B cell (primary cell): ENCODE results near the gene N4BP3. TPM values are rescaled to one million over a fixed set of nuclear protein-coding genes. Genes with fewer than 3 reads are reported as not detected.

ENCODE experiments used
- ATAC-seq: fragments of 200-7000 bp; cut with Tn5 transposase; one replicate; pipeline ENCODE4 v1.10.0; 2021; ENCODE audit warnings: low read depth, mild to moderate bottlenecking, moderate number of reproducible peaks, moderate library complexity
- CTCF ChIA-PET: fragments of 350-600 bp; sonication (Branson Sonifier 250); formaldehyde crosslinking; loops from one replicate; lab custom pipeline; 2021; ENCODE audit warnings: antibody characterized with exemption, inconsistent platforms; lab: Charles Lee
- POLR2A ChIA-PET: fragments of 350-600 bp; sonication (Branson Sonifier 250); formaldehyde crosslinking; loops from one replicate; lab custom pipeline; 2021; ENCODE audit warnings: antibody characterized with exemption; lab: Charles Lee
- DNase-seq: peaks from one replicate; pipeline ENCODE4 v3.0.0; 2013
- H2AFZ ChIP-seq: 2 replicates; pipeline ENCODE4 v1.6.1; 2012; ENCODE audit warnings: mild to moderate bottlenecking, low read depth, low read length; ENCODE audit not compliant: insufficient read depth, poor library complexity, severe bottlenecking
- H3K27ac ChIP-seq, 2 donors: 1 replicate in 1 of 2; 2 replicates in 1 of 2; pipeline ENCODE4 v1.5.1; 2012 to 2013; ENCODE audit warnings: low read length in 2 of 2, mild to moderate bottlenecking in 2 of 2, moderate library complexity in 1 of 2
- H3K27me3 ChIP-seq, 4 experiments: fragments of 200-600 bp in 1 of 4; sonication (generic) in 1 of 4; replicated peaks in 1 of 4; 1 replicate in 2 of 4; 2 replicates in 2 of 4; pipeline versions ENCODE4 v1.6.1 to v1.7.0; 2013 to 2016; ENCODE audit warnings: low read length in 3 of 4, mild to moderate bottlenecking in 2 of 4, mixed read lengths in 1 of 4, moderate library complexity in 1 of 4; ENCODE audit not compliant: insufficient read depth in 4 of 4, control insufficient read depth in 3 of 4; ENCODE audit errors: control extremely low read depth in 1 of 4
- H3K36me3 ChIP-seq, 2 experiments: replicated peaks in 1 of 2; 1 replicate in 1 of 2; 2 replicates in 1 of 2; pipeline versions ENCODE4 v1.6.1 to v1.7.1; 2013; ENCODE audit warnings: low read length in 1 of 2; ENCODE audit not compliant: insufficient read depth in 2 of 2, control insufficient read depth in 1 of 2; ENCODE audit errors: control extremely low read depth in 1 of 2, extremely low read depth in 1 of 2
- H3K4me1 ChIP-seq, 2 donors: fragments of 200-600 bp in 1 of 2; sonication (generic) in 1 of 2; 1 replicate in 1 of 2; 2 replicates in 1 of 2; pipeline versions ENCODE4 v1.5.1 to v1.6.1; 2013 to 2017; ENCODE audit warnings: low read length in 2 of 2; ENCODE audit not compliant: control insufficient read depth in 2 of 2, insufficient read depth in 2 of 2
- H3K4me2 ChIP-seq: replicated peaks from 2 replicates; pipeline ENCODE3; 2012; ENCODE audit warnings: mild to moderate bottlenecking, low read depth, low read length; ENCODE audit not compliant: poor library complexity, severe bottlenecking
- H3K4me3 ChIP-seq, 5 experiments: fragments of 200-600 bp in 1 of 5; sonication (generic) in 1 of 5; 1 replicate in 3 of 5; 2 replicates in 2 of 5; pipeline versions ENCODE4 v1.5.1 to v1.7.0; 2011 to 2016; ENCODE audit warnings: low read length in 4 of 5, mild to moderate bottlenecking in 4 of 5, low read depth in 2 of 5, control low read depth in 1 of 5, moderate library complexity in 1 of 5; ENCODE audit not compliant: insufficient read depth in 1 of 5; ENCODE audit errors: control extremely low read depth in 1 of 5, extremely low read depth in 1 of 5
- H3K79me2 ChIP-seq: fragments of 200-600 bp; sonication (generic); one replicate; pipeline ENCODE4 v1.6.0; 2016; ENCODE audit warnings: low read length; ENCODE audit not compliant: control insufficient read depth, insufficient read depth
- H3K9ac ChIP-seq: fragments of 200-600 bp; sonication (generic); 2 replicates; pipeline ENCODE4 v1.6.1; 2017; ENCODE audit warnings: mild to moderate bottlenecking, low read length, moderate library complexity
- H3K9me3 ChIP-seq, 3 donors: one replicate each; pipeline versions ENCODE4 v1.6.1 to v1.7.1; 2013; ENCODE audit warnings: low read length in 2 of 3; ENCODE audit not compliant: control insufficient read depth in 2 of 3, insufficient read depth in 1 of 3; ENCODE audit errors: control extremely low read depth in 1 of 3
- H4K20me1 ChIP-seq: 2 replicates; pipeline ENCODE4 v1.6.0; 2012; ENCODE audit warnings: mild to moderate bottlenecking, low read length; ENCODE audit not compliant: insufficient read depth, control insufficient read depth, poor library complexity, severe bottlenecking
- H3K27ac Mint-ChIP-seq: one replicate; pipeline ENCODE4 v1.8.0; 2021; ENCODE audit warnings: mixed read lengths
- H3K27me3 Mint-ChIP-seq: one replicate; pipeline ENCODE4 v1.8.0; 2021; ENCODE audit warnings: mixed read lengths
- H3K4me1 Mint-ChIP-seq: one replicate; pipeline ENCODE4 v1.8.0; 2021; ENCODE audit warnings: mixed read lengths
- H3K4me3 Mint-ChIP-seq: one replicate; pipeline ENCODE4 v1.8.0; 2021; ENCODE audit warnings: mixed read lengths
- H3K9me3 Mint-ChIP-seq: one replicate; pipeline ENCODE4 v1.8.0; 2022; ENCODE audit warnings: mixed read lengths; ENCODE audit not compliant: insufficient read depth
- EZH2 ChIP-seq: IDR thresholded peaks from 2 replicates; pipeline ENCODE4 v1.6.1; 2012; ENCODE audit warnings: borderline replicate concordance, low read depth, mild to moderate bottlenecking, moderate library complexity, low read length; ENCODE audit not compliant: insufficient read depth, poor library complexity, severe bottlenecking
- WGBS: methylation state at CpG from one replicate; pipeline ENCODE4 v1.1.5; 2013; ENCODE audit warnings: missing lambda C conversion rate; ENCODE audit not compliant: insufficient coverage; 5-methylcytosine and 5-hydroxymethylcytosine counted together
- intact Hi-C: fragments of 100-400 bp; cut with micrococcal nuclease; formaldehyde crosslinking; loops from one replicate; pipeline ENCODE4 v1.10.0; 2022
- polyA plus RNA-seq: library from polyadenylated mRNA; depleted of rRNA; stranded (reverse); fragments of >200 nt; gene quantifications from 2 replicates; pipeline ENCODE4 v1.2.3, GENCODE V29; 2012
- total RNA-seq, 2 donors: library from RNA; stranded (reverse); fragments of 120-200 nt in 1 of 2; gene quantifications; 1 replicate in 1 of 2; 2 replicates in 1 of 2; pipeline versions ENCODE4 v1.2.3 to v1.2.4, GENCODE V29; 2013 to 2022
- TF ChIP-seq, protein P1 (sequence below): fragments of 200-600 bp; IDR thresholded peaks from one replicate; pipeline ENCODE4 v1.8.0; 2022; ENCODE audit warnings: antibody characterized with exemption, mild to moderate bottlenecking

Gene N4BP3
- total and polyA plus RNA-seq, 2 donors (not counting 1 experiment from before 2014, with no cell fraction given) = 13.3 to 48.7 TPM

DNA sequence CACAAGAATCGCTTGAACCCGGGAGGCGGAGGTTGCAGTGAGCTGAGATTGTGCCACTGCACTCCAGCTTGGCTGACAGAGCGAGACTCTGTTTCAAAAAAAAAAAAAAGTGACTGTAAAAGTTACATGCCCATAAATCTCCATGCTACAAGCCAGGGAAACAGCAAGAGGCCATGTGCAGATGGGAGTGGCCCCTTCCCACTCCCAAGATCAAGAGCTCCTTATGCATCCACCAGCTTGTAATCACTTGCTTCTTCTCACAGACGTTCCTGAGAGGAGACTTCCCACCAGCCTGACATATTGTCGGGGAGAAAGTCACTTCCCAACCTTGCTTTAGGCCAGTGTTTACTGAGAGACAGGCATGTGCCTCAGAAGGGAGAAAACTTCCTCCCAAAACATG lies 45.6 kb upstream of the N4BP3 start:
- DNase-seq = peak; percentile 23
- Histone ChIP-seq H3K9me3 (no peaks in the 10 kb centered on the region), H3K9ac (no peak overlapping the region), H3K4me3 (peak overlapping the region in 1 of 5 experiments; percentile 28), H3K27ac (no peak overlapping the region), H3K36me3 (no peaks in the 10 kb centered on the region), H3K27me3 (peaks cover 0 to 1% (median 0%) of the 10 kb centered on the region in 4 experiments), H3K4me2 (peak overlapping the region; percentile 61), H3K79me2 (no peaks in the 10 kb centered on the region), H3K4me1 (peaks cover 26 to 27% of the 10 kb centered on the region in 2 donors), H2AFZ (no peak overlapping the region), H4K20me1 (no peaks in the 10 kb centered on the region)
- TF ChIP-seq, protein P1, sequence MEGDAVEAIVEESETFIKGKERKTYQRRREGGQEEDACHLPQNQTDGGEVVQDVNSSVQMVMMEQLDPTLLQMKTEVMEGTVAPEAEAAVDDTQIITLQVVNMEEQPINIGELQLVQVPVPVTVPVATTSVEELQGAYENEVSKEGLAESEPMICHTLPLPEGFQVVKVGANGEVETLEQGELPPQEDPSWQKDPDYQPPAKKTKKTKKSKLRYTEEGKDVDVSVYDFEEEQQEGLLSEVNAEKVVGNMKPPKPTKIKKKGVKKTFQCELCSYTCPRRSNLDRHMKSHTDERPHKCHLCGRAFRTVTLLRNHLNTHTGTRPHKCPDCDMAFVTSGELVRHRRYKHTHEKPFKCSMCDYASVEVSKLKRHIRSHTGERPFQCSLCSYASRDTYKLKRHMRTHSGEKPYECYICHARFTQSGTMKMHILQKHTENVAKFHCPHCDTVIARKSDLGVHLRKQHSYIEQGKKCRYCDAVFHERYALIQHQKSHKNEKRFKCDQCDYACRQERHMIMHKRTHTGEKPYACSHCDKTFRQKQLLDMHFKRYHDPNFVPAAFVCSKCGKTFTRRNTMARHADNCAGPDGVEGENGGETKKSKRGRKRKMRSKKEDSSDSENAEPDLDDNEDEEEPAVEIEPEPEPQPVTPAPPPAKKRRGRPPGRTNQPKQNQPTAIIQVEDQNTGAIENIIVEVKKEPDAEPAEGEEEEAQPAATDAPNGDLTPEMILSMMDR = no peak
- H3K4me3 Mint-ChIP-seq = no peak overlapping the region
- H3K27ac Mint-ChIP-seq = no peak overlapping the region
- CTCF ChIA-PET = interaction anchor here (1.7 to 2.4 kb wide), 2 partner anchors 9 to 53 kb away, joined by 5 to 16 read pairs; no protein-coding TSS in a partner anchor
- WGBS = 93% methylated on average over 3 of the region's 6 CpGs
- H3K9me3 Mint-ChIP-seq = no peaks in the 10 kb centered on the region
- peaks cover 12% of the 10 kb centered on the region for H3K27me3 Mint-ChIP-seq
- intact Hi-C loops = loop anchor here (10.0 kb wide), 2 partner anchors 83 to 173 kb away; no protein-coding TSS in a partner anchor
- peaks cover 16% of the 10 kb centered on the region for H3K4me1 Mint-ChIP-seq
- no peak for ATAC-seq
- POLR2A ChIA-PET = no interaction called here

DNA sequence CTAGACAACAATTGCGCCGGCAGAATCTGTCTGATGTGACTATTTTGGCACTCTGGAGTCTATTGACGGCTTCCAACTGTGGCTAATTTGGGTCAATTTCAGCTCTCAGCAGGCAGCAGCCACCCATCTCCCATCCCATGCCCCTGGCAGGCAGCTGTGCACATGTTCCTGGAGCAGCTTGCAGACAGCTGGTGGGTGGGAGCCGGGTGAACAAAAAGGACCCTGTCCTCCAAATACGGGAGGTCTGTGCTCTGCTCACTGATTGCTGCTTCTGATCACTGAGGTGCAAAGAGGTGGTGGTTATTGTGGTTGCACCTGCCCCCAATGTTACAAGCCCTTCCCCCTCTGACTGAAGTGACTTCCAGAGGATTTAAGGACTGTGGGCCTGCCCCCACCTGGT lies 45.0 kb upstream of the N4BP3 start:
- ChIA-PET CTCF (interaction anchor here (0.8 to 0.9 kb wide), 2 partner anchors 9 to 75 kb away, joined by 3 read pairs; no protein-coding TSS in a partner anchor), POLR2A (no interaction called here)
- Histone ChIP-seq H3K4me2 (peak overlapping the region; percentile 61), H3K4me3 (peak overlapping the region in 1 of 5 experiments; percentile 28), H4K20me1 (no peaks in the 10 kb centered on the region), H2AFZ (no peak overlapping the region), H3K79me2 (no peaks in the 10 kb centered on the region), H3K27ac (no peak overlapping the region), H3K36me3 (no peaks in the 10 kb centered on the region), H3K4me1 (peaks cover 26 to 27% of the 10 kb centered on the region in 2 donors), H3K9ac (peak overlapping the region; percentile 15), H3K9me3 (no peaks in the 10 kb centered on the region), H3K27me3 (peaks cover 0 to 6% (median 0%) of the 10 kb centered on the region in 4 experiments)
- H3K4me3 Mint-ChIP-seq = peak overlapping the region; percentile 54
- intact Hi-C loops = loop anchor here (10.0 kb wide), 2 partner anchors 83 to 173 kb away; no protein-coding TSS in a partner anchor
- TF ChIP-seq, protein P1 = no peak
- no peak for TF ChIP-seq EZH2
- WGBS = 6% methylated on average over 2 of the region's 5 CpGs
- H3K4me1 Mint-ChIP-seq = peaks cover 16% of the 10 kb centered on the region
- DNase-seq (peak; percentile 69), ATAC-seq (peak; percentile 75)
- H3K9me3 Mint-ChIP-seq = no peaks in the 10 kb centered on the region
- peaks cover 12% of the 10 kb centered on the region for H3K27me3 Mint-ChIP-seq
- H3K27ac Mint-ChIP-seq = peak overlapping the region; percentile 24
